Measurements from ENCODE around the gene CAMTA2. TPM values are rescaled to one million over a fixed set of nuclear protein-coding genes. Genes with fewer than 3 reads are reported as not detected.

Gene CAMTA2
- total and polyA plus RNA-seq, 9 of the 15 experiments (the other 6 are each of a cell fraction or from before 2014, with no cell fraction given) = 0.24 to 25.1 (median 6.3) TPM

DNA sequence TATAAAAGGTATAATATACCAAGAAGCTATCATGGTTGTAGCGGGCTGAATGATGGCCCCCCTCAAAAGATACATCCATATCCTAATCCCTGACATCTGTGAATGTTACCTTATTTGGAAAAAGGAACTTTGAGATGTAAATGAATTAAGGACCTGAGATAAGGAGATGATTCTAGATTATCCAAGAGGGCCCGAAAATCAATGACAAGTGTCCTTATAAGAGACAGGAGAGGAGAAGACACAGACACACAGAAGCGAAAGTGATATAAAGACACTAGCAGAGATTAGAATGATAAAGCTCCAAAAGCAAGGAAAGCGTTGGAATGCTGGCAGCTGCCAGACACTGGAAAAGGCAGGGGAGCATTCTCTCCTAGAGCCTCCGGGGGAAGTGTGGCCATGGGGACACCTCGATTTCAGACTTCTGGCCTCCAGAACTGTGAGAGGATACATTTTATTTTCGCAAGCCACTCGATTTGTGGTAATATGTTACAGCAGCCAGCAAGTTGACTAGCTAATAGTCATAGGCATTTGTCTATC, 67.9 kb downstream of the CAMTA2 start:
- Histone ChIP-seq H3K36me3 (ENCODE audit: control insufficient read depth, insufficient read depth, low read length) (no peaks in the 10 kb centered on the region), H3K9me1 (ENCODE audit: control insufficient read depth, insufficient read depth, low read length) (no peaks in the 10 kb centered on the region), H3K79me2 (ENCODE audit: control insufficient read depth, insufficient read depth, low read length) (no peaks in the 10 kb centered on the region), H3K9ac (ENCODE audit: insufficient read depth in 1 of 2, low read depth in 2 of 2, low read length in 2 of 2) (no peak overlapping the region), H3K4me3 (no peak overlapping the region), H3K27me3 (ENCODE audit: control insufficient read depth in 2 of 2, insufficient read depth in 2 of 2, low read length in 2 of 2) (no peaks in the 10 kb centered on the region), H3K27ac (ENCODE audit: extremely low read depth, low read depth, low read length) (no peak overlapping the region), H2AFZ (ENCODE audit: low read depth, low read length) (0 out of 2 replicates have a peak overlapping the region, but pooled peaks have one; percentile 9), H3K4me2 (ENCODE audit: insufficient read depth, low read length) (no peak overlapping the region), H3K9me3 (replicated peaks; ENCODE audit: control insufficient read depth, insufficient read depth, low read depth, low read length) (no peaks in the 10 kb centered on the region), H4K20me1 (replicated peaks; ENCODE audit: control insufficient read depth, insufficient read depth, low read length) (no peaks in the 10 kb centered on the region), H3K4me1 (replicated peaks in 1 of 2; ENCODE audit: control insufficient read depth in 2 of 2, insufficient read depth in 2 of 2, low read length in 2 of 2) (no peaks in the 10 kb centered on the region; a peak in 1 of 5 replicates)
- ChIA-PET CTCF (ENCODE audit: low intra/inter-chr PET ratio) (no interaction called here), POLR2A (interaction anchor here (0.6 to 1.5 kb wide), 5 partner anchors 9 to 25 kb away, joined by 3 to 6 read pairs (median 4); partner anchors contain the start of genes RNF167 and SLC25A11)
- BruUV-seq (replicated peaks) = no TSS peak
- DNase-seq (ENCODE audit: extremely low read depth in 1 of 4, low spot score in 3 of 4) (no peak), ATAC-seq (no peak), FAIRE-seq (no peak)
- in situ Hi-C loops (cut with MboI) (loop anchor here (10.0 kb wide), 1 partner anchor 145 kb away; no protein-coding TSS in a partner anchor), intact Hi-C loops (cut with micrococcal nuclease) (no loop called here)
- TF ChIP-seq GATAD2A (IDR thresholded peaks at IDR 0.05) (no peak), ZNF175 (CRISPR knock-in tag; IDR thresholded peaks at IDR 0.05; ENCODE audit: low read depth) (no peak), MCM7 (IDR thresholded peaks at IDR 0.05) (no peak)
- TF ChIP-seq, protein P1, sequence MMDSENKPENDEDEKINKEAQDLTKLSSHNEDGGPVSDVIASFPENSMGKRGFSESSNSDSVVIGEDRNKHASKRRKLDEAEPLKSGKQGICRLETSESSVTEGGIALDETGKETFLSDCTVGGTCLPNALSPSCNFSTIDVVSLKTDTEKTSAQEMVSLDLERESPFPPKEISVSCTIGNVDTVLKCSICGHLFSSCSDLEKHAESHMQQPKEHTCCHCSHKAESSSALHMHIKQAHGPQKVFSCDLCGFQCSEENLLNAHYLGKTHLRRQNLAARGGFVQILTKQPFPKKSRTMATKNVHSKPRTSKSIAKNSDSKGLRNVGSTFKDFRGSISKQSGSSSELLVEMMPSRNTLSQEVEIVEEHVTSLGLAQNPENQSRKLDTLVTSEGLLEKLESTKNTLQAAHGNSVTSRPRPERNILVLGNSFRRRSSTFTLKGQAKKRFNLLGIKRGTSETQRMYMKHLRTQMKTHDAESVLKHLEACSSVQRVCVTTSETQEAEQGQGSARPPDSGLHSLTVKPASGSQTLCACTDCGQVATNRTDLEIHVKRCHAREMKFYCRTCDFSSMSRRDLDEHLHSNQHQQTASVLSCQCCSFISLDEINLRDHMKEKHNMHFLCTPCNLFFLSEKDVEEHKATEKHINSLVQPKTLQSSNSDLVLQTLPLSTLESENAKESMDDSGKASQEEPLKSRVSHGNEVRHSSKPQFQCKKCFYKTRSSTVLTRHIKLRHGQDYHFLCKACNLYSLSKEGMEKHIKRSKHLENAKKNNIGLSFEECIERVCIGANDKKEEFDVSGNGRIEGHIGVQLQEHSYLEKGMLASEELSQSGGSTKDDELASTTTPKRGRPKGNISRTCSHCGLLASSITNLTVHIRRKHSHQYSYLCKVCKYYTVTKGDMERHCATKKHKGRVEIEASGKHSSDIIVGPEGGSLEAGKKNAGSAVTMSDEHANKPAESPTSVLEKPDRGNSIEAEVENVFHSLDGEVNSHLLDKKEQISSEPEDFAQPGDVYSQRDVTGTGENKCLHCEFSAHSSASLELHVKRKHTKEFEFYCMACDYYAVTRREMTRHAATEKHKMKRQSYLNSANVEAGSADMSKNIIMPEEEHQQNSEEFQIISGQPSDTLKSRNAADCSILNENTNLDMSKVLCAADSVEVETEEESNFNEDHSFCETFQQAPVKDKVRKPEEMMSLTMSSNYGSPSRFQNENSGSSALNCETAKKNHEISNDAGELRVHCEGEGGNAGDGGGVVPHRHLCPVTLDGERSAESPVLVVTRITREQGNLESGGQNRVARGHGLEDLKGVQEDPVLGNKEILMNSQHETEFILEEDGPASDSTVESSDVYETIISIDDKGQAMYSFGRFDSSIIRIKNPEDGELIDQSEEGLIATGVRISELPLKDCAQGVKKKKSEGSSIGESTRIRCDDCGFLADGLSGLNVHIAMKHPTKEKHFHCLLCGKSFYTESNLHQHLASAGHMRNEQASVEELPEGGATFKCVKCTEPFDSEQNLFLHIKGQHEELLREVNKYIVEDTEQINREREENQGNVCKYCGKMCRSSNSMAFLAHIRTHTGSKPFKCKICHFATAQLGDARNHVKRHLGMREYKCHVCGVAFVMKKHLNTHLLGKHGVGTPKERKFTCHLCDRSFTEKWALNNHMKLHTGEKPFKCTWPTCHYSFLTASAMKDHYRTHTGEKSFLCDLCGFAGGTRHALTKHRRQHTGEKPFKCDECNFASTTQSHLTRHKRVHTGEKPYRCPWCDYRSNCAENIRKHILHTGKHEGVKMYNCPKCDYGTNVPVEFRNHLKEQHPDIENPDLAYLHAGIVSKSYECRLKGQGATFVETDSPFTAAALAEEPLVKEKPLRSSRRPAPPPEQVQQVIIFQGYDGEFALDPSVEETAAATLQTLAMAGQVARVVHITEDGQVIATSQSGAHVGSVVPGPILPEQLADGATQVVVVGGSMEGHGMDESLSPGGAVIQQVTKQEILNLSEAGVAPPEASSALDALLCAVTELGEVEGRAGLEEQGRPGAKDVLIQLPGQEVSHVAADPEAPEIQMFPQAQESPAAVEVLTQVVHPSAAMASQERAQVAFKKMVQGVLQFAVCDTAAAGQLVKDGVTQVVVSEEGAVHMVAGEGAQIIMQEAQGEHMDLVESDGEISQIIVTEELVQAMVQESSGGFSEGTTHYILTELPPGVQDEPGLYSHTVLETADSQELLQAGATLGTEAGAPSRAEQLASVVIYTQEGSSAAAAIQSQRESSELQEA (IDR thresholded peaks at IDR 0.05; ENCODE audit: low read depth) = no peak
- 51% methylated on average over 8 of the region's 8 CpGs for WGBS (ENCODE audit: insufficient coverage, low coverage, missing lambda C conversion rate)

Small RNA genes within 50 kb of the gene (microRNA-seq; reads per million reads assigned to microRNA genes)
- gene MIR6864 (ENCODE audit: borderline microRNAs expressed) (0.27 reads per million), gene MIR6865 (ENCODE audit: borderline microRNAs expressed) (not detected)

Small RNA genes within 50 kb of the gene (small RNA-seq; reads per million reads assigned to genes)
- not detected for gene MIR6864
- 0.11 reads per million for gene MIR6865

Other genes with a start within 250 kb of the CAMTA2 start
Only the 7 nearest of the 24 such genes appear.
- gene SLC25A11, start 47.6 kb downstream of the CAMTA2 start, total RNA-seq (2014; rRNA removed) = 35.4 and 55.1 TPM in 2 replicates
- 10.8 and 15.8 TPM in 2 replicates for gene SLC25A11, start 47.6 kb downstream of the CAMTA2 start, total RNA-seq (2014; rRNA removed; fragmentation: Illumina TruSeq; extraction: Trizol)
- gene SLC25A11, start 47.6 kb downstream of the CAMTA2 start, total RNA-seq (2015; rRNA removed; fragmentation: Illumina TruSeq; extraction: Trizol) = 31.0 and 32.9 TPM in 2 replicates
- gene SLC25A11, start 47.6 kb downstream of the CAMTA2 start, total RNA-seq (2021) = 56.7 and 58.5 TPM in 2 replicates
- gene SLC25A11, start 47.6 kb downstream of the CAMTA2 start, polyA plus RNA-seq (2011; rRNA removed) = 22.8 and 36.0 TPM in 2 replicates
- gene SLC25A11, start 47.6 kb downstream of the CAMTA2 start, polyA plus RNA-seq (2014; fragmentation: Illumina TruSeq; extraction: Trizol) = 56.3 and 57.2 TPM in 2 replicates
- gene SLC25A11, start 47.6 kb downstream of the CAMTA2 start, polyA plus RNA-seq (2014; fragmentation: Nextera tagmentation; extraction: Ambion mirVana) = 10 to 100 TPM in 1 of 2 experiments, 1 to 10 TPM in 1; 3.1 to 11.0 TPM
- 38.5 and 49.8 TPM in 2 replicates for gene SLC25A11, start 47.6 kb downstream of the CAMTA2 start, polyA plus RNA-seq (2014; rRNA removed)
- gene RNF167, start 47.4 kb downstream of the CAMTA2 start, total RNA-seq (2014; rRNA removed) = 27.0 and 41.6 TPM in 2 replicates
- gene RNF167, start 47.4 kb downstream of the CAMTA2 start, total RNA-seq (2014; rRNA removed; fragmentation: Illumina TruSeq; extraction: Trizol) = 41.0 and 50.0 TPM in 2 replicates
- gene RNF167, start 47.4 kb downstream of the CAMTA2 start, total RNA-seq (2015; rRNA removed; fragmentation: Illumina TruSeq; extraction: Trizol) = 42.6 and 43.0 TPM in 2 replicates
- 60.5 and 61.6 TPM in 2 replicates for gene RNF167, start 47.4 kb downstream of the CAMTA2 start, total RNA-seq (2021)
- gene RNF167, start 47.4 kb downstream of the CAMTA2 start, polyA plus RNA-seq (2011; rRNA removed) = 45.5 and 52.4 TPM in 2 replicates
- 120 and 143 TPM in 2 replicates for gene RNF167, start 47.4 kb downstream of the CAMTA2 start, polyA plus RNA-seq (2014; fragmentation: Illumina TruSeq; extraction: Trizol)
- gene RNF167, start 47.4 kb downstream of the CAMTA2 start, polyA plus RNA-seq (2014; fragmentation: Nextera tagmentation; extraction: Ambion mirVana) = 10 to 100 TPM; 16.5 to 21.9 TPM
- 47.3 and 53.3 TPM in 2 replicates for gene RNF167, start 47.4 kb downstream of the CAMTA2 start, polyA plus RNA-seq (2014; rRNA removed)
- gene PFN1, start 39.1 kb downstream of the CAMTA2 start, total RNA-seq (2014; rRNA removed) = 1,086 and 1,479 TPM in 2 replicates
- gene PFN1, start 39.1 kb downstream of the CAMTA2 start, total RNA-seq (2014; rRNA removed; fragmentation: Illumina TruSeq; extraction: Trizol) = 307 and 327 TPM in 2 replicates
- gene PFN1, start 39.1 kb downstream of the CAMTA2 start, total RNA-seq (2015; rRNA removed; fragmentation: Illumina TruSeq; extraction: Trizol) = 456 and 466 TPM in 2 replicates
- 787 and 792 TPM in 2 replicates for gene PFN1, start 39.1 kb downstream of the CAMTA2 start, total RNA-seq (2021)
- gene PFN1, start 39.1 kb downstream of the CAMTA2 start, polyA plus RNA-seq (2011; rRNA removed) = 382 and 556 TPM in 2 replicates
- 776 and 901 TPM in 2 replicates for gene PFN1, start 39.1 kb downstream of the CAMTA2 start, polyA plus RNA-seq (2014; fragmentation: Illumina TruSeq; extraction: Trizol)
- gene PFN1, start 39.1 kb downstream of the CAMTA2 start, polyA plus RNA-seq (2014; fragmentation: Nextera tagmentation; extraction: Ambion mirVana) = 10 to 100 TPM; 60.5 to 88.0 TPM
- 879 and 1,059 TPM in 2 replicates for gene PFN1, start 39.1 kb downstream of the CAMTA2 start, polyA plus RNA-seq (2014; rRNA removed)
- gene ENO3, start 36.6 kb downstream of the CAMTA2 start, total RNA-seq (2014; rRNA removed) = 7.1 and 8.3 TPM in 2 replicates
- gene ENO3, start 36.6 kb downstream of the CAMTA2 start, total RNA-seq (2014; rRNA removed; fragmentation: Illumina TruSeq; extraction: Trizol) = 2.4 and 5.7 TPM in 2 replicates
- gene ENO3, start 36.6 kb downstream of the CAMTA2 start, total RNA-seq (2015; rRNA removed; fragmentation: Illumina TruSeq; extraction: Trizol) = 5.6 and 5.9 TPM in 2 replicates
- 10.8 and 13.6 TPM in 2 replicates for gene ENO3, start 36.6 kb downstream of the CAMTA2 start, total RNA-seq (2021)
- gene ENO3, start 36.6 kb downstream of the CAMTA2 start, polyA plus RNA-seq (2011; rRNA removed) = 15.4 and 15.5 TPM in 2 replicates
- gene ENO3, start 36.6 kb downstream of the CAMTA2 start, polyA plus RNA-seq (2014; fragmentation: Illumina TruSeq; extraction: Trizol) = 9.9 and 10.5 TPM in 2 replicates
- gene ENO3, start 36.6 kb downstream of the CAMTA2 start, polyA plus RNA-seq (2014; fragmentation: Nextera tagmentation; extraction: Ambion mirVana) = 10 to 100 TPM in 1 of 2 experiments, 1 to 10 TPM in 1; 6.3 to 12.5 TPM
- gene ENO3, start 36.6 kb downstream of the CAMTA2 start, polyA plus RNA-seq (2014; rRNA removed) = 17.2 and 18.4 TPM in 2 replicates
- 44.5 and 48.0 TPM in 2 replicates for gene SPAG7, start 19.9 kb downstream of the CAMTA2 start, total RNA-seq (2014; rRNA removed)
- gene SPAG7, start 19.9 kb downstream of the CAMTA2 start, total RNA-seq (2014; rRNA removed; fragmentation: Illumina TruSeq; extraction: Trizol) = 21.0 and 25.3 TPM in 2 replicates
- gene SPAG7, start 19.9 kb downstream of the CAMTA2 start, total RNA-seq (2015; rRNA removed; fragmentation: Illumina TruSeq; extraction: Trizol) = 38.6 and 42.0 TPM in 2 replicates
- 29.6 and 30.5 TPM in 2 replicates for gene SPAG7, start 19.9 kb downstream of the CAMTA2 start, total RNA-seq (2021)
- gene SPAG7, start 19.9 kb downstream of the CAMTA2 start, polyA plus RNA-seq (2011; rRNA removed) = 36.3 and 38.8 TPM in 2 replicates
- 36.2 and 40.9 TPM in 2 replicates for gene SPAG7, start 19.9 kb downstream of the CAMTA2 start, polyA plus RNA-seq (2014; fragmentation: Illumina TruSeq; extraction: Trizol)
- 10 to 100 TPM in 1 of 2 experiments, 1 to 10 TPM in 1; 5.6 to 19.7 TPM for gene SPAG7, start 19.9 kb downstream of the CAMTA2 start, polyA plus RNA-seq (2014; fragmentation: Nextera tagmentation; extraction: Ambion mirVana)
- gene SPAG7, start 19.9 kb downstream of the CAMTA2 start, polyA plus RNA-seq (2014; rRNA removed) = 53.5 and 56.2 TPM in 2 replicates
- 0.27 TPM in 1 of 2 replicates, not detected in the other for gene INCA1, start 9.8 kb upstream of the CAMTA2 start, total RNA-seq (2014; rRNA removed)
- gene INCA1, start 9.8 kb upstream of the CAMTA2 start, total RNA-seq (2014; rRNA removed; fragmentation: Illumina TruSeq; extraction: Trizol) = not detected in 2 replicates
- gene INCA1, start 9.8 kb upstream of the CAMTA2 start, total RNA-seq (2015; rRNA removed; fragmentation: Illumina TruSeq; extraction: Trizol) = not detected in 2 replicates
- gene INCA1, start 9.8 kb upstream of the CAMTA2 start, total RNA-seq (2021) = 0.22 TPM in 1 of 2 replicates, not detected in the other
- 0.08 TPM in 1 of 2 replicates, not detected in the other for gene INCA1, start 9.8 kb upstream of the CAMTA2 start, polyA plus RNA-seq (2011; rRNA removed)
- 0.13 TPM in 1 of 2 replicates, not detected in the other for gene INCA1, start 9.8 kb upstream of the CAMTA2 start, polyA plus RNA-seq (2014; fragmentation: Illumina TruSeq; extraction: Trizol)
- under 1 TPM; 0.11 to 0.50 TPM for gene INCA1, start 9.8 kb upstream of the CAMTA2 start, polyA plus RNA-seq (2014; fragmentation: Nextera tagmentation; extraction: Ambion mirVana)
- gene INCA1, start 9.8 kb upstream of the CAMTA2 start, polyA plus RNA-seq (2014; rRNA removed) = not detected in 2 replicates
- 24.6 and 32.9 TPM in 2 replicates for gene KIF1C, start 10.3 kb upstream of the CAMTA2 start, total RNA-seq (2014; rRNA removed)
- 22.9 and 25.1 TPM in 2 replicates for gene KIF1C, start 10.3 kb upstream of the CAMTA2 start, total RNA-seq (2014; rRNA removed; fragmentation: Illumina TruSeq; extraction: Trizol)
- gene KIF1C, start 10.3 kb upstream of the CAMTA2 start, total RNA-seq (2015; rRNA removed; fragmentation: Illumina TruSeq; extraction: Trizol) = 25.1 and 25.8 TPM in 2 replicates
- gene KIF1C, start 10.3 kb upstream of the CAMTA2 start, total RNA-seq (2021) = 67.4 and 68.4 TPM in 2 replicates
- 15.4 and 28.5 TPM in 2 replicates for gene KIF1C, start 10.3 kb upstream of the CAMTA2 start, polyA plus RNA-seq (2011; rRNA removed)
- 24.2 and 29.5 TPM in 2 replicates for gene KIF1C, start 10.3 kb upstream of the CAMTA2 start, polyA plus RNA-seq (2014; fragmentation: Illumina TruSeq; extraction: Trizol)
- gene KIF1C, start 10.3 kb upstream of the CAMTA2 start, polyA plus RNA-seq (2014; fragmentation: Nextera tagmentation; extraction: Ambion mirVana) = under 1 TPM; 0.38 to 0.48 TPM
- 15.2 and 21.4 TPM in 2 replicates for gene KIF1C, start 10.3 kb upstream of the CAMTA2 start, polyA plus RNA-seq (2014; rRNA removed)